Measurements from ENCODE around the gene RPTOR. TPM values are rescaled to one million over a fixed set of nuclear protein-coding genes. Genes with fewer than 3 reads are reported as not detected.

The RPTOR gene
- total RNA-seq, 4 donors from 2014 or later, result 23.6 to 37.0 (median 27.8) TPM

DNA sequence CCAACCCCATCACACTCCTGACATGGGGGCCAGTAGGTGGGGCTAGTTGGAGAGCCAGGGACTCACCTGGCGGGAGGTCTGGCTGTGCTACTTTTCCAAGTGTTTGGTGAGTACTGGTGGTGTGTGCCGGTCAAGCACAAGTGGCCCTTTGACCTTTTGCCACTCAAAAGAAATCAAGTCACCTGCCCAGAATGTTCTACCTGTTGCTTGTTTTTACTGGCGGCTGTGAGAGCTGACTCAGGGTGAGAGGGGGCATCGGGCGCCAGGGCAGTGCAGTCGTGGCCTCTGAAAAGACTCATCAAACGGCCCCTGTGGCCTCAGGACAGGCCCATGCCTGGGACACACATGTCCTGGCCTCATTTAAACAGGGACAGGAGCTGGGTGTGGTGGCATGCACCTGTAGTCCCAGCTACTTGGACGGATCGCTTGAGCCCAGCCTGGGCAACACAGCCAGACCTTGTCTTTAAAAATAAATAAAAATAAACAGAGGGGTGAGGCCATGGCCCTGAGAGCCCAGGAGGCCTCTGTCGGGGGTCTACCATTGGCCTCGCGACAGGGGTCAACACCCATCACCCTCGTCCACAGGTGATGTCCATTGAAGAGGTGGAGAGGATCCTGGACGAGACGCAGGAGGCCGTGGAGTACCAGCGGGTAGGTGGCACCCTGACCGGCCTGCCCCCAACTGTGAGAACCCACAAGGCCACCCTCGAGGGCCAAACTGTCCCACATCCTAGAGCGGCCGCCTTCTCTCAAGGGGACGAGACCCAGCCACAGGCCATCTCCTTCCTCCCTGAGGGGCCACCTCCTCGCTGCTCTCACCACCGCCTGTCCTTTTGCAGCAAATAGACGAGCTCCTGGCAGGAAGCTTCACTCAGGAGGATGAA, 452.0 kb downstream of the RPTOR start:
- ATAC-seq (ENCODE audit: low FRiP score), result no peak
- TF ChIP-seq, protein P1, sequence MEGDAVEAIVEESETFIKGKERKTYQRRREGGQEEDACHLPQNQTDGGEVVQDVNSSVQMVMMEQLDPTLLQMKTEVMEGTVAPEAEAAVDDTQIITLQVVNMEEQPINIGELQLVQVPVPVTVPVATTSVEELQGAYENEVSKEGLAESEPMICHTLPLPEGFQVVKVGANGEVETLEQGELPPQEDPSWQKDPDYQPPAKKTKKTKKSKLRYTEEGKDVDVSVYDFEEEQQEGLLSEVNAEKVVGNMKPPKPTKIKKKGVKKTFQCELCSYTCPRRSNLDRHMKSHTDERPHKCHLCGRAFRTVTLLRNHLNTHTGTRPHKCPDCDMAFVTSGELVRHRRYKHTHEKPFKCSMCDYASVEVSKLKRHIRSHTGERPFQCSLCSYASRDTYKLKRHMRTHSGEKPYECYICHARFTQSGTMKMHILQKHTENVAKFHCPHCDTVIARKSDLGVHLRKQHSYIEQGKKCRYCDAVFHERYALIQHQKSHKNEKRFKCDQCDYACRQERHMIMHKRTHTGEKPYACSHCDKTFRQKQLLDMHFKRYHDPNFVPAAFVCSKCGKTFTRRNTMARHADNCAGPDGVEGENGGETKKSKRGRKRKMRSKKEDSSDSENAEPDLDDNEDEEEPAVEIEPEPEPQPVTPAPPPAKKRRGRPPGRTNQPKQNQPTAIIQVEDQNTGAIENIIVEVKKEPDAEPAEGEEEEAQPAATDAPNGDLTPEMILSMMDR (IDR thresholded peaks at IDR 0.05), result no peak
- DNase-seq (ENCODE audit: low spot score), result no peak

- no peak for DNase-seq (ENCODE audit: low spot score)
- no peak for ATAC-seq (ENCODE audit: low FRiP score)
- TF ChIP-seq, protein P1 (IDR thresholded peaks at IDR 0.05), result no peak
These were observed 452.9 kb downstream of the RPTOR start for GRCh38 chr17:80997424-80998117.

DNA sequence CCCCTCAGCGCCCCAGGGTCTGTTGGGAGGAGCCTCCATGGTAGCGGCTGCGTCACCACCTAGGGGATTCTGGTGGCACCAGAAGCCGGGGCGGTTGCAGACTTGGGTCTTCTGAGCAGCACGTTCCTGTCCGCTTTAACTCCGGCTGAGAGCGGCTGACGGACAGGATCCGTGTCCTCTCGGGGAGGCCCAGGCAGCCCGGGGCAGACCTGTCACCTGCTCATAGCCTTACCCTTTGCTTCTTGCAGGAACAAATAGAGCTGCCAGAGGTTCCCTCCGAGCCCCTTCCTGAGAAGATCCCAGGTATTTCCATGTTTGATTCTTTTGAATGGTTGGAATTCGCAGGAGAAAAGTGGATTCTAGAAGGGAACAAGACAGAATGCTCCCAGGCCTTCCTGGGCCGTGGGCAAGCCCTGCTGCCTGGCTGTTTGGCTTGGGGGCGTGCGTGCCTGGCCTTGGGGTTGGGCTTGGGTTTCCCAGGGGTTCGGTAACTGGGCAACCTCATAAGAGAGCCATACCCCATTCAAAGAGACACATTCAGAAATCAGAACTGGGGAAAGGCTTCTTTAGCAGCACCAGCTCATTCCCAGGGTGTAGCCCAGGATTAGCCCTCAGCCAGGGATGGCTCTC, 453.6 kb downstream of the RPTOR start:
- TF ChIP-seq, protein P1 (IDR thresholded peaks at IDR 0.05), result no peak
- DNase-seq (ENCODE audit: low spot score) (no peak), ATAC-seq (ENCODE audit: low FRiP score) (no peak)

DNA sequence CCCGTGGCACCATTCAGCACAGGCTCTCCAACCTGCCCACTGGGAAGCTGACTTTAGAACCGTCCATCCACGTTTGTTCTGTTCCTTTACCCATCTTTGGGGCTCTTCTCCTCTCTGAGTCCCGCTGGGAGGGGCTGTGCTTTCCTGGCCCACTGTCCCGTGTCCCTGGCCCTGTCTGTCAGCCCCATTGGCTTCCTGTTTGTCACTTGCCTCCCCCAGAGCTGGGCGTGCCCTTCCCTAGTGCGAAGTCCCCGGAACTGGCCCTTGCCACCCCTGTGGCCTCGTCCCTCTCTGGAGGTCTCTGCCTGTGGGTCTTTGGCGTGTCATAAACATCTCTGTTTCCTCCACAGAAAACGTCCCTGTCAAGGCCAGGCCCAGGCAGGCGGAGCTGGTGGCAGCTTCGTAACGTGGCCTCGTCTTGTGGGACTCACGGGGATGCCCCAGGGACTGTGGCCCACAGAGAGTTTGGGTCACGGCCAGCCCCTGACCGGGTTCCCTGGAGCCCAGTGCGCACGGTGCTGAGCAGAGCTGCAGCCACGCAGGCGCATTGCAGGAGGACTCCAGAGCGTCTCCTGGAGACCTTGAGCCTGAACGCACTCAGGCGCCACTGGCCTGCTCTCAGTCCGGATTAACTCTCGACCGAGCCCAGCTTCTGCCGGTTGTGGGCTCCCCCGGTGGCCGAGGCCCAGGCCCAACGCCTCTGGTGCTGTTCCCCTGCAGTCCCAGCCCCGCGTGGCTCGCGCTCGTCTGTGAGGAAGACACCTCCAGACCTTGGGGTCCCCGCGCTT, 454.3 kb downstream of the RPTOR start:
- TF ChIP-seq, protein P1 (IDR thresholded peaks at IDR 0.05), result no peak
- ATAC-seq (ENCODE audit: low FRiP score) (no peak), DNase-seq (ENCODE audit: low spot score) (no peak)

DNA sequence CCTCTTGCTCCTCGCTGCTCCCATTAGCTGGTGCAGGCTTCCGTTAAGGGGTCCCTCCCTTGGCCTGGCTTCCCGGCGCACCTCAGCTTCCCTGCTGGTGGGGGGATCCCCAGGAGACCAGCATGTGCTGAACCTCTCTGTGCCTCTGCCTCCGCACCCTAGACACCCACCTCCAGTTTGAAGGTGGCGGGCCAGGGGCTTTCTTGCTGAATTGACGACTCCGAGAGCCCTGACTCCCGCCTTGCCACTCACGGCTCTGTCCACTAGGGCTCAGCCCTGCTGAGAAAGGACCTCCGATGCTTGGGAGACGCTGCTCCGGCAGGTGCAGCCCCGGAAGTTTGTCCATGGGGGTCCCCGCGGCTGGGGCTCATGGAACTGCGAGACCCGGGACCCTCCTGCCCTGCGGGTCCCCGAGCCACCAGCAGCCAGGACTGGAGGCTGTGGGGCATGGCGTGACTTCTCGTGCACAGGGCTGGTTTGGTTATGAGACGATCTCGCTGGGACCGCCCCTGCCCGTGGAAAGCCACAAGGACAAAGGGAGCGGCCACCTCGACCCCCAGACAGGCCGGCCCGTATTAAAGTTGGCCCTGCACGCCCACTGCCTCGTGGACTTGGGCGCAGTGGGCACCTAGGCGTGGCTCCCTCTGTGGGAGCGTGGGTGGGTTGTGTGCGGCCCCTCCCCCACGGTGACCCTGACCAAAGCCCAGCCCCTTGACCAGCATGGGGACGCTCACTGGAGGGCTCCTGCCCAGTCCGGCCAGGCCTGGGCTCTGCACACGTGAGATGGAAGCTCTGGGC, 455.1 kb downstream of the RPTOR start:
- no peak for DNase-seq (ENCODE audit: low spot score)
- ATAC-seq (ENCODE audit: low FRiP score), result no peak
- TF ChIP-seq, protein P1 (IDR thresholded peaks at IDR 0.05), result no peak

DNA sequence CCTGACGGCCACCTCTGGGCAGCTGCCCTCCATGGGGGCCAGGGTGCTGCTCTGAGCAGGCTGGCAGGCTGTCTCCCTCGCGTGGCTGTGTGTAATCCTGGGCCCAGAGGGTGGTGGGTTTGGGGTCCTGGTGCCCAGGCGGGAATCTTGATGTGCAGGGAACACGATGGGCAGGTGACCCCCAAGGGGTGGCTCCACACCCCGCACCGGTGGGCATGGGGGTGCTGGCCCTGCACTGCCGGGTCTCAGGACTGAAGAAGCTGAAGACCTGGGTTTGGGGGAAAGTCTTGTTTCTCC, 455.6 kb downstream of the RPTOR start:
- TF ChIP-seq, protein P1 (IDR thresholded peaks at IDR 0.05), result no peak
- no peak for DNase-seq (ENCODE audit: low spot score)
- no peak for ATAC-seq (ENCODE audit: low FRiP score)
